CD4-positive, alpha-beta T cell treated with Interleukin-15 for 4 hours (primary cell): ENCODE results near the gene METTL27.
A peak's percentile ranks its signal among the peaks of the same experiment; 100 is the strongest.
"Not testable (repeated sequence)": the region's sequence is repeated elsewhere in the genome, so short reads cannot be mapped to it uniquely, and the experiment has no call there.

Experiments used
- DNase-seq: peaks from one replicate; pipeline ENCODE4 v3.0.0-alpha.2; 2020; ENCODE audit warnings: low spot score

The METTL27 gene

DNA sequence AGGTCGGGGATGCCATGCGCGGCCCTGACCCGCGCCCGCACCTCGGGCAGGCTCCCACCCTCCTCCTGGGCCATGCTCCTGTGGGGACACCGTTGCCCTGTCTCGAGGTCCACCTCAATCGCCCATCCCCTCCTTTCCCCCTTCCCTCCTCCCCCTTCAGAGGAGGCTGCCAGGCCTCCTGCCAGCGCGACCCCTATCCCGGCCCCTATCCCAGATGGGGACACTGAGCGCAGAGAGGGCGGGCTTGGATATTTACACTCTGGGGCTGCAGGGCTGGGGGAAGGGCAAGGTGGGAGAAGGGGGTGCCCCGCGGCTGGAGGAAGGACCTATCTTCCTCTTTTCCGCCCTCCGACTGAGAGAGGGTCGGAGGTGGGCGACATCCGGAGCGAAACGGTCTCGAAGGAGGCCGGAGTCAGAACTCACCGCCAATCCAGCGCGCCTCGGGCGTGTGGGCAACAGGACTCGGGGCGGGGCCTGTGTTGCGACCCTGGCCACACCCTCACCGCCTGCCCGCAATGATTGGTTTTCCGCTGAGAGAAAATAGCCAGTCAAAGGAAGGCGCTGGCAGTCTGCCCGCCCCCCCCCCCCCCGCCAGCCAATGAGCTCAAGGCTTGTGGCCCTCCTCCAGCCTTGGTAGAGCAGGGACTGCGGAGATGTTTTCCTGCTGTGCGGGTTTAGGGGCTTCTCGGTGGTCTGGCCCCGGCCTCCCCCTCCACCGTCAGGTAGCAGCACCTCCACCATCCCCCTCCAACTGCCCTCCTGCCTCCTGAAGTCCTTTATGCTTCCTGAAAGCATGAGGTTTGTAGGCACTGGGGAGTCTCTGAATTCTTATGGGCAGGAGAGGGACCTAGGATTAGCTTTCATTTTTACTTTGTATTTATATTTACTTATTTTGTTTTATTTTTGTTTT lies at the start of gene METTL27:
Gene METTL27 (minus strand): TSS at position 450 of the 910 bp plus-strand sequence. CDS start 376 bp downstream, at position 74.
- peak; percentile 88 for DNase-seq

DNA sequence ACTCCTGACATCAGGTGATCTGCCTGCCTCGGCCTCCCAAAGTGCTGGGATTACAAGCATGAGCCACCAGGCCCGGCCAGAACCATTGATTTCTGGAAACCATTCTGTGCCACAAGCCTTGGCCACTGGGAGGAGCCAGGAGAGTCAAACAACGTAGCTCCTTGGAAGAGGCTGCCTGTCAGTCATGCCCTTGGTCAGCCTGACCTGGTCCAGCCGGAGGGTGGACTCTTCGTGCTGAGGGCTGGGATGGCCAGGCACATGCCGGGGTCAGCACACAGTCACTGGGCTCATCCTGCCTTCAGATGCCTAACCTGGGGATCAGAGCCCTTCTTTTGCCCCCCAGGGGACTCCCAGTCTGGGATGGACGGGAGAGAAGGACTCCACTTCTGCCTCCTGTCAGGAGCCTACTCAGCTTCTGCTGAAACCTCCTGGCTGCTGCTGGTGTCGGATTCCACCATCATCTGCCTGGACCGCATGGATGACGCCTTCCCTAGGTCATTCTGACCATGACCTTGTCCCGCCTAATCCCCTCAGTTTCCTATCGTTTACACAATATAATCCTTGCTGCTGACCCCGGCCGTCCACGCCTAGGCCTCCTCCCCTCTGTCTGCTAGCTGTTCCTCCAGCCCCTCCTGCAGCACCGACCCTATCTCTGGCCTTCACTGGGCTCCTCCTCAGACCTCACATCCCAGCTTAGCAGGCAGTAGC lies 49.0 kb upstream of the METTL27 start:
- DNase-seq, result no peak

DNA sequence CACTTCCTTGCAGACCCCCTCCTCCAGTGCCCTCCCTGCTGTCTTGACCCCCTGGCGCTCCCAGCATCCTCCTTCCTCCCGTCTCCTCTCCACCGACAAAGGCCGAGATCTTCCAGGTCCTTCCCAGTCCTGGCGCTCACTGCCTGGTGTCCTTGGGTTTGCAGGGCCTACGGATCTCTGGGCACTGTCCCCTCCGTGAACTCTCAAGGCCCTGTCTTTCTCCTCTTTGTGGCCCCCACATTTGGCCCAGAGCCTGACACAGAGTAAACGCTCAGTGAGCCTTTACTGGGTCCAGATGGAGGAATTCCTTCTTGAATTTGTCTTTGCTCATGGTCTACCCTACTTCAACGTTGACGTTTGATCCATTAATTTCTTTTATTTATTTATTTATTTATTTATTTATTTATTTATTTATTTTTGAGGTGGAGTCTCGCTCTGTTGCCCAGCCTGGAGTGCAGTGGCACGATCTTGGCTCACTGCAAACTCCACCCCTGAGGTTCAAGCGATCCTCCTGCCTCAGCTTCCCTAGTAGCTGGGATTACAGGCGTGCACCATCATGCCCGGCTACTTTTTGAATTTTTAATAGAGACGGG lies 48.3 kb upstream of the METTL27 start:
- no peak for DNase-seq

GRCh38 chr7:73888959-73889358 lies 46.6 kb upstream of the METTL27 start:
- DNase-seq, result no peak

GRCh38 chr7:73887762-73888161 lies 45.4 kb upstream of the METTL27 start:
- no peak for DNase-seq

DNA sequence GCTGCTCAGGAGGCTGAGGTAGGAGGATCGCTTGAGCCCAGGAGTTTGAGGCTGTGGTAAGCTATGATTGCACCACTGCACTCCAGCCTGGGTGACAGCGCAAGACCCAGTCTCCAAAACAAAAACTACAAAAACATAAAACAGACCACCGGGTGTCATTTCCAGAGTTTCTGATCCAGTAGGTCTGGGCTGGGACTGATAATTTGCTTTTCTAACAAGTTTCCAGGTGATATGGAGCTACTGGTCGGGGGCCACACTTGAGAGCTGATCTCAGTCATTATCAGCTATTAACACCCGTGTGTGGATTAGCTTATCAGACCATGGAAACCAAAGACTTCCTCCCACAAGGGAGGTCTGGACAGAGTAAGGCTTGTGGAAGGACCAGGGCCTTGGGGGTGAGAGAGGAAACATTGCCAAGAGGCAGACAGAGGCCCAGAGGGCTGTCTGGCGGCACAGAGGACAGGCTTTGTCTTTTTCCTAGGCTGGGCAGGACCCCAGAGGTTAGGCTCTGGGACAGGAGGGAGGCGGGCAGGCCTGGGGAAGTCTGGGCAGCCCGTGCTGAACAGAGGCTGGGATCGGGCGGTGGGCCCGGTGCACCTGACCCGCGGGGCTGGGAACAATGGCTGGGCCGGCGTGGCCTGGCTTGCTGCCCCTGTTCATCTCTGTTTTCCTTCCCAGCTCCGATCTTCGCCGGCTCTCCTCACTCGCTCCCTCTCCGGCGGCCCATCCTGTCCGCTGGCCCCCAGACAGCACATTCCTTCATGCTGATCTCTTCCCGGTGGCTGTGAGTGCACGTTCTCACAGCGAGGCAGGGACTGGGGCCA lies 43.9 kb upstream of the METTL27 start:
- DNase-seq, result no peak

GRCh38 chr7:73885433-73885974 lies 43.2 kb upstream of the METTL27 start:
- no peak for DNase-seq

DNA sequence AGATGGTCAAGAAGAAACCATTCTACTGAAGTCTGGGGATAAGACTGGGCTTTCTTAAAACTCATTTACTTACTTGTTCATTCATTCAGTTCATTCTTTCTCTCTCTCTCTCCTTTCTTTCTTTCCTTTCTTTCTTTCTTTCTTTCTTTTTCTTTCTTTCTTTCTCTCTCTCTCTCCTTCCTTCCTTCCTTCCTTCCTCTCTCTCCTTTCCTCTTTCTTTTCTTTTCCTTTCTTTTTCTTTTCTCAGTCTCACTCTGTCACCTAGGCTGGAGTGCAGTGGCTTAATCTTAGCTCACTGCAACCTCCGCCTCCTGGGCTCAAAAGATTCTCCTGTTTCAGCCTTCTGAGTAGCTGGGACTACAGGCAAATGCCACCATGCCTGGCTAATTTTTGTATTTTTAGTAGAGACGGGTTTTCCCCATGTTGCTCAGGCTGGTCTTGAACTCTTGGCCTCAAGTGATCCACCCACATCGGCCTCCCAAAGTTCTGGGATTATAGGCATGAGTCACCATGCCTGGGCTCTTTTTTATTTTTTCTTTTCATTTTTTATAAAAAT lies 42.6 kb upstream of the METTL27 start:
- DNase-seq, result not testable (repeated sequence)

DNA sequence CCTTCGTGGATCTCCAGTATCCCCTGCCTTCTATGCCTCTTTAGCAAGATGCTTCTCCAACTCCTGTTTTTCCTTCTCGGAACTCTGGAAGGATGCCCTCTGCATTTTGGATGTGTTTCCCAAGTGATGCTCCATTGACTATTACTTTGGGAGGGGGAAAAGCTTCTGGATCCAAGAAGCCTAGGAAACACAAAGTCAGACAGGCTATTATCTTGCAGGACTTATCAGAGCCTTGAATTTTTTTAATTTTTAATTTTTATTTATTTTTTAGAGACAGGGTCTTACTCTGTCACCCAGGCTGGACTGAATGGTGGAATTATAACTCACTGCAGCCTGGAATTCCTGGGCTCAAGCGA lies 39.7 kb upstream of the METTL27 start:
- DNase-seq, result no peak

GRCh38 chr7:73881352-73882046 lies 39.2 kb upstream of the METTL27 start:
- no peak for DNase-seq

GRCh38 chr7:73880755-73881328 lies 38.5 kb upstream of the METTL27 start:
- DNase-seq, result no peak

GRCh38 chr7:73879977-73880681 lies 37.8 kb upstream of the METTL27 start:
- no peak for DNase-seq

GRCh38 chr7:73876973-73877372 lies 34.7 kb upstream of the METTL27 start:
- DNase-seq, result no peak

- no peak for DNase-seq
Measured at GRCh38 chr7:73876361-73876760, 34.0 kb upstream of the METTL27 start.

- no peak for DNase-seq
Measured at GRCh38 chr7:73872056-73872908, 30.0 kb upstream of the METTL27 start.

DNA sequence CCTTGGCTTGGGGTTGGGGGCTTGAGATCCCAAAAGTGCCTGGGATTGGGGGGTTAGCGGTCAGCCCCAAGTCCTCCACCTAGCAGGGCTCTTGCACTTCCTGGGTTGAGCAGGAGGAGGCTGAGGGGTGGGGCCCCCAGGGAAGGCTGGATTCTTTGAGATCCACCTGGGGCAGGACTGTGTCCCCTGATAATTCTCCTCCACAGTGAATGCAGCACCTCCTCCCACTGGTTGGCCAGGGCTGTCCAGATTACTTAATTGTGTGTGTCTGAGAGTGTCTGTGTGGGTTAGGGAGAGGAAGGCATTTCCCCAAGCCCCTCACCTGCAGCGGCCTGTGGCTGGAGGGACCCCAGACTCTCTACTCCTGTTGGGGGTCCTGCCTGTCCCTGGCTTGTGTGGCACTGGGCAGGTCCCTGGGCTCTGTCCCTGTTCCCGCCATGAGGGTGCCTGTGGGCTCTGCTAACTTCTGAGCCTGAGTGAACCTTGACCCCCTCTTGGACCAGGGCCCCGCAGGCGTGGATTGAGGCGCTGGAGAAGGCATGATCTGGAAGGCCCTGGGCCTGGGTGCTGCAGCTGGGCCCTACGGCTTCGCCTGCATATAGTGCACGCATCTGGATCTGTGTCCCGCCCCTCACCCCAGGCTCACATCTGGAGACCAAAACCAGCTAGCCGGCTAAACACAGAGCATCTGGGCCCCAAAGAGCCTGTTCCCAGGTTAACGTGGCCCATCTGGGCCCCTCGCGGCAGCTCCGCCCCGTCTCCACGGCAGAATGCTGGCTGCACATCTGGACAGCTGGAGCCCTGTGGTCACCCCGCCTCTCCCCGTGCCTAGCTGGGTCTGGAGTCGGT lies 29.1 kb upstream of the METTL27 start:
- DNase-seq, result no peak

DNA sequence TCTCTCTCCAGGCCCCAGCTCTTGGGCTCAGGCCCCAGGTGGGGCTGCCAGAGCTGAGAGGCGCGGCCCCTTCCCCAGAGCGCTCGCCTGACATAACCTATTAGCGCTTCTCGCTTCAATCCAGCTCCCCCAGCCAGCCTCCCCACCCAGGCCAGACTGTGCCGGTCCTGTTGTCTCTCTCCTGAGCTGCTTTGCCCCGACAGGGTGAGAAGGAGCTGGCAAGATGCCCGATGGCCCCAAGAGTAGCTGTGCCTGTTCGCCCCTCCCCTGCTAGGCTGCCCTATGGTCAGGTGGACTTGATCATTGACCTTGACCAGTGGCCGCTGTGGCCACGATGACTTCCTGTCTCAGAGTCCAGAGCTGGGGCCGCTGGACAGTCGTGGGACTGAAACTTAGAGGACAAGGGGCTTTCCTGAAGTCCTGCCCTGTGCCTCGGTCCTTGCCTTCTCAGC lies 27.8 kb upstream of the METTL27 start:
- DNase-seq, result no peak
